A673 (cell line): ENCODE data around the gene ROR1.

Source experiments
- CTCF ChIP-seq: fragments of 300-800, 200-600 bp; sonication (generic); conservative IDR thresholded peaks from 2 replicates; pipeline ENCODE4 v1.5.1; 2017; ENCODE audit warnings: low read depth, mild to moderate bottlenecking, antibody characterized with exemption, low read length, moderate library complexity, mixed read lengths
- EZH2 ChIP-seq: fragments of 200-600 bp; sonication (generic); IDR thresholded peaks from 2 replicates; pipeline ENCODE4 v1.6.1; 2017; ENCODE audit warnings: borderline replicate concordance, low read depth, mild to moderate bottlenecking, mixed read lengths, antibody characterized with exemption, low read length; ENCODE audit not compliant: poor library complexity, severe bottlenecking

- TF ChIP-seq CTCF (no peak), EZH2 (no peak)
These were observed 291.8 kb downstream of the ROR1 start for GRCh38 chr1:64065571-64065970.
